Adrenal gland (tissue), 12 donors: ENCODE results near the gene PRSS56. TPM values are rescaled to one million over a fixed set of nuclear protein-coding genes. Genes with fewer than 3 reads are reported as not detected.

Experiments
- DNase-seq, 7 donors: peaks; one replicate each; pipeline ENCODE4 v3.0.0-alpha.2; 2019 to 2020
- H3K27ac ChIP-seq, 5 donors: fragments of 200-600 bp; sonication (generic) in 4 of 5; 1 replicate in 3 of 5; 2 replicates in 2 of 5; pipeline versions ENCODE4 v1.5.1 to v1.8.0; 2016 to 2020; ENCODE audit warnings: mild to moderate bottlenecking in 1 of 5
- H3K27me3 ChIP-seq: fragments of 200-600 bp; 2 replicates; pipeline ENCODE4 v1.8.0; 2021
- H3K36me3 ChIP-seq, 2 donors: fragments of 200-600 bp; replicated peaks in 1 of 2; 1 replicate in 1 of 2; 2 replicates in 1 of 2; pipeline versions ENCODE4 v1.5.1 to v1.8.0; 2018 to 2022
- H3K4me1 ChIP-seq, 2 donors: fragments of 200-600 bp; replicated peaks in 1 of 2; 1 replicate in 1 of 2; 2 replicates in 1 of 2; pipeline versions ENCODE4 v1.5.1 to v1.8.0; 2018 to 2021
- H3K4me3 ChIP-seq, 4 donors: fragments of 200-600 bp; sonication (generic) in 3 of 4; one replicate each; pipeline ENCODE4 v1.5.1; 2016 to 2018
- H3K9me3 ChIP-seq, 3 donors: fragments of 200-600 bp; sonication (generic) in 1 of 3; replicated peaks in 1 of 3; 1 replicate in 2 of 3; 2 replicates in 1 of 3; pipeline versions ENCODE4 v1.5.1 to v1.8.0; 2016 to 2021
- POLR2A ChIP-seq, 2 donors: fragments of 450-650 bp; IDR thresholded peaks; one replicate each; pipeline ENCODE4 v1.6.1; 2017; ENCODE audit warnings: antibody characterized with exemption in 2 of 2, mild to moderate bottlenecking in 2 of 2, moderate library complexity in 1 of 2
- WGBS, 4 donors: extraction: QIAGEN DNeasy Blood & Tissue Kit in 2 of 4; methylation state at CpG; one replicate each; pipeline versions ENCODE4 v1.1.5 to v1.1.7; 2013 to 2017; 5-methylcytosine and 5-hydroxymethylcytosine counted together
- intact Hi-C, 2 donors: fragments of 100-400 bp; cut with DNase I; formaldehyde crosslinking; loops; one replicate each; pipeline versions ENCODE4 v1.14.1 to v1.15.0; 2022 to 2023
- polyA plus RNA-seq, 3 donors: library from polyadenylated mRNA; stranded (reverse); fragments of 200-250 nt in 2 of 3; fragments of 350-450 nt in 1 of 3; fragmentation: Illumina TruSeq in 1 of 3; extraction: RNeasy Lipid Tissue Mini Kit (QIAGEN cat#74804) in 1 of 3; gene quantifications; one replicate each; pipeline ENCODE4 v1.2.3, GENCODE V29; 2013 to 2014
- total RNA-seq, 9 donors: library from RNA; depleted of rRNA in 4 of 9; stranded (reverse); fragments of >200 nt in 4 of 9; fragments of 120-200 nt in 1 of 9; fragmentation: NEBNext Ultra II Directional in 1 of 9; extraction: Animal tissue kit (Norgen Biotek cat#: 25700) in 1 of 9; gene quantifications; one replicate each; pipeline versions ENCODE4 v1.1.0 to v1.2.4, GENCODE V29; 2013 to 2023
- TF ChIP-seq, protein P1 (sequence below), 6 experiments: fragments of 450-650 bp in 4 of 6; fragments of 200-600 bp in 2 of 6; sonication (generic) in 1 of 6; IDR thresholded peaks; 1 replicate in 5 of 6; 2 replicates in 1 of 6; pipeline versions ENCODE4 v1.5.1 to v1.8.0; 2016 to 2021; ENCODE audit warnings: antibody characterized with exemption in 6 of 6, mild to moderate bottlenecking in 2 of 6, moderate library complexity in 1 of 6
- donor health status: healthy with polysubstance abuse.
- donor health status: Bipolar disorder and iron deficiency.
- donor health status: DM: yes; HTN: yes; CAD: no.
- donor health status: DM: no; HTN: no; CAD: no.
- donor health status: DM: no; HTN: no; CAD: no.
- donor health status: DM: yes; HTN: yes; CAD: no.

The PRSS56 gene
- total and polyA plus RNA-seq, 12 donors: 0.06 to 0.28 (median 0.07) TPM; not detected in 9

- intact Hi-C loops: loop anchor here in 1 of 2 donors (10.0 kb wide), 1 partner anchor 187 kb away; no protein-coding TSS in a partner anchor
- TF ChIP-seq POLR2A (IDR thresholded peaks at IDR 0.05): no peak
- TF ChIP-seq, protein P1, sequence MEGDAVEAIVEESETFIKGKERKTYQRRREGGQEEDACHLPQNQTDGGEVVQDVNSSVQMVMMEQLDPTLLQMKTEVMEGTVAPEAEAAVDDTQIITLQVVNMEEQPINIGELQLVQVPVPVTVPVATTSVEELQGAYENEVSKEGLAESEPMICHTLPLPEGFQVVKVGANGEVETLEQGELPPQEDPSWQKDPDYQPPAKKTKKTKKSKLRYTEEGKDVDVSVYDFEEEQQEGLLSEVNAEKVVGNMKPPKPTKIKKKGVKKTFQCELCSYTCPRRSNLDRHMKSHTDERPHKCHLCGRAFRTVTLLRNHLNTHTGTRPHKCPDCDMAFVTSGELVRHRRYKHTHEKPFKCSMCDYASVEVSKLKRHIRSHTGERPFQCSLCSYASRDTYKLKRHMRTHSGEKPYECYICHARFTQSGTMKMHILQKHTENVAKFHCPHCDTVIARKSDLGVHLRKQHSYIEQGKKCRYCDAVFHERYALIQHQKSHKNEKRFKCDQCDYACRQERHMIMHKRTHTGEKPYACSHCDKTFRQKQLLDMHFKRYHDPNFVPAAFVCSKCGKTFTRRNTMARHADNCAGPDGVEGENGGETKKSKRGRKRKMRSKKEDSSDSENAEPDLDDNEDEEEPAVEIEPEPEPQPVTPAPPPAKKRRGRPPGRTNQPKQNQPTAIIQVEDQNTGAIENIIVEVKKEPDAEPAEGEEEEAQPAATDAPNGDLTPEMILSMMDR (IDR thresholded peaks at IDR 0.05): no peak
- no peaks in the 10 kb centered on the region for H3K36me3 ChIP-seq
- H3K27me3 ChIP-seq: no peaks in the 10 kb centered on the region
- DNase-seq: peak; percentile 58 to 89 (median 78)
- H3K4me1 ChIP-seq: peaks cover 0 to 14% of the 10 kb centered on the region in 2 donors
- no peaks in the 10 kb centered on the region for H3K9me3 ChIP-seq
- no peak overlapping the region for H3K4me3 ChIP-seq
- 43 to 55% (median 43%) methylated on average over 6 to 11 of the region's 11 CpGs for WGBS, 4 donors
- H3K27ac ChIP-seq: peak overlapping the region in 1 of 5 donors; percentile 29
These were observed 8.8 kb upstream of the PRSS56 start for GRCh38 chr2:232511336-232511890.

- no peaks in the 10 kb centered on the region for H3K9me3 ChIP-seq
- no peak overlapping the region for H3K4me3 ChIP-seq
- H3K27me3 ChIP-seq: no peaks in the 10 kb centered on the region
- intact Hi-C loops: loop anchor here in 1 of 2 donors (10.0 kb wide), 1 partner anchor 188 kb away; no protein-coding TSS in a partner anchor
- H3K36me3 ChIP-seq: no peaks in the 10 kb centered on the region
- 75 to 95% (median 85%) methylated on average over 7 to 10 of the region's 10 CpGs for WGBS, 4 donors
- peak in 1 of 7 donors; percentile 62 for DNase-seq
- peaks cover 0 to 14% of the 10 kb centered on the region in 2 donors for H3K4me1 ChIP-seq
- TF ChIP-seq, protein P1 (IDR thresholded peaks at IDR 0.05): no peak
- TF ChIP-seq POLR2A (IDR thresholded peaks at IDR 0.05): no peak
- H3K27ac ChIP-seq: no peak overlapping the region
These were observed 7.6 kb upstream of the PRSS56 start for GRCh38 chr2:232512602-232513001.

DNA sequence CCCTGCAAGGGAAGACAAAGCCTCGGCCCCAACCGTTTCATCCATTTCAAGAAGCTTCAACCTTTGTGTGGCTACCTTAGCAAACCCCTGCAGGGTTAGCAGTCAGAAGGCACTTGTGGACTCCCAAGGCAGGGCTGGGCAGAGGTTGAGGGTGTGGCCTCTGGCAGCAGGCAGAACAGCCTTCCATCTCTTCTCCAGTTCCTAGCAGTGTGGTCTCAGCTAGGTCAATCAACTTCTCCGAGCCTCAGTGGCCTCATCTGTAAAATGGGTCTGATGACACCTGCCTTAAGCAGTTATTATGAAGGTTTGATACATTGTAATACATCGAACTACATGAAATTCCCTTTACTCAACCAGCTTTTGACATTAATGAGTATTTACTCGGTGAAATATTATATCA lies 6.8 kb upstream of the PRSS56 start:
- H3K36me3 ChIP-seq: no peaks in the 10 kb centered on the region
- TF ChIP-seq, protein P1 (IDR thresholded peaks at IDR 0.05): no peak
- no peak for TF ChIP-seq POLR2A (IDR thresholded peaks at IDR 0.05)
- WGBS, 4 donors: 74 to 80% (median 77%) methylated on average over 5 of the region's 5 CpGs
- peaks cover 0 to 14% of the 10 kb centered on the region in 2 donors for H3K4me1 ChIP-seq
- no peak for DNase-seq
- no peak overlapping the region for H3K4me3 ChIP-seq
- no peak overlapping the region for H3K27ac ChIP-seq
- H3K9me3 ChIP-seq: no peaks in the 10 kb centered on the region
- intact Hi-C loops: loop anchor here in 1 of 2 donors (10.0 kb wide), 1 partner anchor 189 kb away; no protein-coding TSS in a partner anchor
- H3K27me3 ChIP-seq: no peaks in the 10 kb centered on the region

GRCh38 chr2:232515639-232516038 lies 4.5 kb upstream of the PRSS56 start:
- peaks cover 0 to 14% of the 10 kb centered on the region in 2 donors for H3K4me1 ChIP-seq
- H3K9me3 ChIP-seq: no peaks in the 10 kb centered on the region
- intact Hi-C loops: loop anchor here in 1 of 2 donors (10.0 kb wide), 1 partner anchor 191 kb away; no protein-coding TSS in a partner anchor
- no peak overlapping the region for H3K4me3 ChIP-seq
- 62 to 68% (median 64%) methylated on average over 7 of the region's 7 CpGs for WGBS, 4 donors
- DNase-seq: peak in 6 of 7 donors; percentile 70 to 83 (median 80)
- peak overlapping the region in 1 of 5 donors; percentile 50 for H3K27ac ChIP-seq
- no peaks in the 10 kb centered on the region for H3K36me3 ChIP-seq
- no peaks in the 10 kb centered on the region for H3K27me3 ChIP-seq
- TF ChIP-seq, protein P1 (IDR thresholded peaks at IDR 0.05): no peak
- TF ChIP-seq POLR2A (IDR thresholded peaks at IDR 0.05): no peak
